Measurements from ENCODE around the gene GDPD3.
"Not testable (repeated sequence)": the region's sequence is repeated elsewhere in the genome, so short reads cannot be mapped to it uniquely, and the experiment has no call there.

The GDPD3 gene

GRCh38 chr16:30113031-30113710 is at the start of gene GDPD3:
Gene GDPD3 (minus strand): TSS chr16:30113537. CDS start chr16:30113478, 59 bp downstream.
- DNase-seq = no peak

GRCh38 chr16:30157214-30157613 is 43.9 kb upstream of the GDPD3 start:
- no peak for DNase-seq

- no peak for DNase-seq
Observed at GRCh38 chr16:30155188-30155587, 41.9 kb upstream of the GDPD3 start.

- no peak for DNase-seq
Observed at GRCh38 chr16:30152517-30152916, 39.2 kb upstream of the GDPD3 start.

GRCh38 chr16:30151091-30151490 is 37.8 kb upstream of the GDPD3 start:
- no peak for DNase-seq

- DNase-seq = no peak
Observed at GRCh38 chr16:30149250-30149930, 36.1 kb upstream of the GDPD3 start.

- DNase-seq = no peak
Observed at GRCh38 chr16:30147843-30148510, 34.6 kb upstream of the GDPD3 start.

- no peak for DNase-seq
Observed at GRCh38 chr16:30145657-30146056, 32.3 kb upstream of the GDPD3 start.

GRCh38 chr16:30144917-30145316 is 31.6 kb upstream of the GDPD3 start:
- no peak for DNase-seq

GRCh38 chr16:30144017-30144416 is 30.7 kb upstream of the GDPD3 start:
- DNase-seq = no peak

GRCh38 chr16:30143347-30143702 is 30.0 kb upstream of the GDPD3 start:
- DNase-seq = no peak

GRCh38 chr16:30142672-30143346 is 29.5 kb upstream of the GDPD3 start:
- no peak for DNase-seq

- no peak for DNase-seq
Observed at GRCh38 chr16:30141750-30142149, 28.4 kb upstream of the GDPD3 start.

- DNase-seq = no peak
Observed at GRCh38 chr16:30139583-30140481, 26.5 kb upstream of the GDPD3 start.

GRCh38 chr16:30137897-30138296 is 24.6 kb upstream of the GDPD3 start:
- no peak for DNase-seq

GRCh38 chr16:30136971-30137605 is 23.8 kb upstream of the GDPD3 start:
- no peak for DNase-seq

GRCh38 chr16:30132591-30132990 is 19.3 kb upstream of the GDPD3 start:
- no peak for DNase-seq

GRCh38 chr16:30131869-30132475 is 18.6 kb upstream of the GDPD3 start:
- no peak for DNase-seq

- DNase-seq = no peak
Observed at GRCh38 chr16:30127993-30128392, 14.7 kb upstream of the GDPD3 start.

GRCh38 chr16:30125690-30126089 is 12.4 kb upstream of the GDPD3 start:
- not testable (repeated sequence) for DNase-seq

GRCh38 chr16:30124985-30125379 is 11.6 kb upstream of the GDPD3 start:
- no peak for DNase-seq

Data from stimulated activated naive CD4-positive, alpha-beta T cell treated with Interleukin-2 at 50 U/mL for 16 hours (primary cell).